A549 treated with RU486 at 1 μM for 4 hours (cell line): Measurements from ENCODE around the gene ZNF543. TPM values are rescaled to one million over a fixed set of nuclear protein-coding genes. Genes with fewer than 3 reads are reported as not detected.

Source experiments
- total RNA-seq: library from RNA; stranded (reverse); fragments of 200-300 nt; extraction: Qiagen RNA extraction; gene quantifications from 5 replicates; pipeline ENCODE4 v1.2.3, GENCODE V29; 2022; ENCODE audit warnings: low read depth

ZNF543 gene
- total RNA-seq, result 0.82 to 2.0 TPM (median 1.5 TPM) in 5 replicates

DNA sequence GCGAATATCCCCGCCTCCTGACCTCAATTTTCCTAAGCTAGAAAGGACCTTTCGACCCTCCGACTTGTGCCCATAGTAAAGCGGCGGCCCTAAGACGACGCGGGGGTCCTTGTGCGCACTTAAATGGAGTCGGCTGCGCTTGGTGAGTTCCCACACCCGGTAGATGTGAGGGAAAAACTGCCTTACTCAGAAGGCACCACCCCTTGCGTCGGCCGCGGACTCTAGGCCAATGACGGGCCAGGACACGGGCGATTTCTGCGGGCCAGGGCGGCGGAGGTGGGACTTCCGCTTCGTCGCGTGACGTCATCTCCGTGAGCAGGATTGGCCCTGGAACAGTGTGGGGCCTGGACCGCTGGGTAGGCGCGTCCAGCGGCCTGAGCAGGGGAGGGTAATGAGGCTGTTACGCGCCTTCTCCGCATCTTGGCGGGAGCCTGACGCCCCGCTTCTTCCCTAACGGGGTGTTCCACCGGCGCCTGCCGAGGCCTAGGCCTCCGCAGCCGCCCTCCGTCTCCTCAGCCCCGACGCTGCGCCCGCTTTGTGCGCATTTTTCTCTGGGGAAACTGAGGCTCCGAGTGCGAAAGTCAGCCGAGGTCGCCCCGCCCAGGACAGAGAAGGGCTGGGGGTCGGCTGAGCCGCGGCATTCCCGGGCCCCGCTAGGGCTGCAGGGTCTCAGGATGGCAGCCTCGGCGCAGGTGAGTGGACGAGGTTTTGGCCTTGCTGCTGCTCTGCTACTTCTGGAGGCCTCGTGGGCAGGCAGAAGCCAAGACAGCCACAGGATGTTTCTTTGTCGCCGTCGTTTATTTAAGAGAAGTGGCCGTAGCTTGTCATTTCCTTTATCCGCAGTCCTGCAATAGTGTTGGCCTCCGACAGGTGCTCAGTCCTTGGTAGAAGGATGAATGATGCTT is at the start of gene ZNF543:
TSS of gene ZNF543 (plus strand) at position 293 of the 905 bp plus-strand sequence. CDS start at position 675, 382 bp downstream.

DNA sequence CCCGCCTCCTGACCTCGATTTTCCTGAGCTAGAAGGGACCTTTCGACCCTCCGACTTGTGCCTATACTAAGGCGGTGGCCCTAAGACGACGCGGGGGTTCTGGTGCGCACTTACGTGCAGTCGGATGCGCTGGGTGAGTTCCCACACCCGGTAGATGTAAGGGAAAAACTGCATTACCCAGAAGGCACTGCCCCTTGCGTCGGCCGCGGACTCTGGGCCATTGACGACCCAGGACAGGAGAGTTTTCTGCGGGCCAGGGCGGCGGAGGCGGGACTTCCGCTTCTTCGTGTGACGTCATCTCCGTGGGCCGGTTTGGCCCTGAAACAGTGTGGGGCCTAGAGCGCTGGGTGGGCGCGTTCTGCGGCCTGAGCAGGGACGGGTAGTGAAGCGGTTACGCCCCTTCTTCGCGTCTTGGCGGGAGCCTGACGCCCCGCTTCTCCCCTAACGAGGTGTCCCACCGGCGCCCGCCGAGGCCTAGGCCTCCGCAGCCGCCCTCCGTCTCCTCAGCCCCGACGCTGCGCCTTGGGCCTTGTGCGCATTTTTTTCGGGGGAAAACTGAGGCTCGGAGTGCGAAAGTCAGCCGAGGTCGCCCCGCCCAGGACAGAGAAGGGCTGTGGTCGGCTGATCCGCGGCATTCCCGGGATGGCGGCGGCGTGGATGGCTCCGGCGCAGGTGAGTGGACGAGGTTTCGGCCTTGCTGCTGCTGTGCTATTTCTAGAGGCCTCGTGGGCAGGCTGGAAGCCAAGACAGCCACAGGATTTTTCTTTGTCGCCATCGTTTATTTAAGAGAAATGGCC is 39.9 kb upstream of the ZNF543 start, which contains the start of gene ZNF460:
TSS of gene ZNF460 (plus strand) at position 321 of the 797 bp plus-strand sequence. CDS start at position 643, 322 bp downstream.

DNA sequence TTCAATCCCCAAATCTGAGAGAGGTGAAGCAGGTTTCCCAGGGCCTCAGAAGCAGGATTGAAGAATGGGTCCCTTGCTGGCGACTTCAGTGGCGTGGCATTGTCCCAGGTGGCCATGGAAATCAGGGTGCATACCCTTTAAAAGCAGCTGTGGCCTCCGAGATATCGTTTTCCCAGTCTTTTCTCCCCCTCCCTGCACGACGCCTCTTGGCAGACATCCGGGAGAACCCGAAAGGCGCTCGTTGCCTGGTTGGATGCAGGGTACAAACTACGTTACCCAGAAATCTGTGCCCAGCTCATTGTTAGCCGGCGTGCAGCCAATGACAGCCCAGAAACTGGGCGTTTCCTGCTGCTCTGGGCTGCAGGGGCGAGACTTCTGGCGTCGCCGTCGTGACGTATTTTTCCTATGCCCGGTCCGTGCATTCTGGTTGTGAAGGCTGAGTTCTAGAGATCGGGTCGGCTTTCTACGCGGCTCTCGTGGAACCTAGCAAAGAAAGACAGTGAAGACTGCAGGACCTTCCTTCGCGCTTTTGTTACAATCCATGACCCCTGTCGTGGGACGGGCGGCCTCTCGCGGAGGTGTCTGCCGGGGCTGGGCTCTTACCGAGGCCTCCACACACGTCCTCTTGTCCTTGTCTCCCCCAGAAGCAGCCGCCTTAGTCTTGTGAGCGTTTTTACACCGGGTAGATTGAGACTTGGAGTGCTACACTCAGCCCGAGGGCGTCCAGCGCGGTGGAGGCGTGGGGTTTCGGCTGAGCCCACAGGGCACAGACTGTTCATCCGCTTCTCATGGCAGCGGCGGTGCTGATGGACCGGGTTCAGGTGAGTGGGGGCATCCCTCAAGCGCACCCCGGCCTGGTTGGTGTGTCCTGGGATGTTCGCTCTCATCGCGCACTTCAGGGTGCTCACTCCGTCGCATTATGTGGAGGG is 30.9 kb downstream of the ZNF543 start, which contains the start of gene ZNF304:
TSS of gene ZNF304 (plus strand) at position 395 of the 929 bp plus-strand sequence. CDS start at position 789, 394 bp downstream.

DNA sequence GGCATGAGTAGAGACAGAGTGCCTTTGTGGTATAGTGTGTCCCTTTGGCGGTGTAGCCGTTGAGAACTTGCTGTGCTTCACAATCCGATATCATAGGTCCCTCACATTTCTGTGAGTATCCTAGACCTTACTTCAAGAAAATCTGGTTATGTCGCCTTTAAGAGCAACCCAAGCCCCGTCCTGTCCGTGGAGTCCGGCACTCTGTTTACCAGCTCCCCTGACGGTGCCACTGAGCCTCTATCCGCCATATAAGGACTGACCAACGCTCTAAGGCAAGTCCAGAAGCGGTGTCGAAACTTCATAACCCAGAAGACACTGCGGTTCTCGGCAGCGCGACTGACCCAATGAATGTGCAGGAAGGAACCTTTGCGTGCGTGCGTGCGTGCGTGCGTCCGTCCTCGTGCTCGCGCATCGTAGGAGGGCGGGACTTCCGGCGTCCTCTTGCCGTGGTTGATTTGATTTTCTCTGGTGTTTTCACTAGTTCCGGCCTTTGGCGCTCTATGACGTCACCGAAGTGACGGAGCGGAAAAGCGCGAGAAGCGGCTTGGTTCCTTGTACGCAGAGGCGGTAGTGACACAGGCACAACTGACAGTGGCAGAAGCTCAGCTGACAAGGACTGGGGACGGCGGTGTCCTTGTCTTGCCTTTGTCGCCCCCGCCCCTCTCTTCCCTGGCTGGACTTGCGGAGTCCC is 42.9 kb downstream of the ZNF543 start, which contains the start of the genes TRAPPC2B and ZNF547:
TSS of gene TRAPPC2B (plus strand) at position 555 of the 691 bp plus-strand sequence. CDS start 1,283 bp downstream, outside the sequence.
TSS of gene ZNF547 (plus strand) at position 555 of the 691 bp plus-strand sequence. CDS start 5,005 bp downstream, outside the sequence.

Other genes starting within 250 kb of the ZNF543 start
- not detected in 5 replicates for gene USP29, start 200.5 kb upstream of the ZNF543 start, total RNA-seq
- not detected in 5 replicates for gene ZIM3, start 175.3 kb upstream of the ZNF543 start, total RNA-seq
- not detected in 5 replicates for gene DUXA, start 153.0 kb upstream of the ZNF543 start, total RNA-seq
- gene ZNF264, start 129.0 kb upstream of the ZNF543 start, total RNA-seq, result 6.3 to 8.8 TPM (median 7.4 TPM) in 5 replicates
- gene AURKC, start 89.4 kb upstream of the ZNF543 start, total RNA-seq, result 0.27 to 0.61 TPM (median 0.32 TPM) in 4 of 5 replicates, not detected in the other
- gene ZNF805, start 79.8 kb upstream of the ZNF543 start, total RNA-seq, result 1.2 to 2.5 TPM (median 1.8 TPM) in 5 replicates
- gene ZNF460, start 40.0 kb upstream of the ZNF543 start, total RNA-seq, result 0.77 to 1.2 TPM (median 1.0 TPM) in 5 replicates
- 1.7 to 2.1 TPM (median 2.1 TPM) in 5 replicates for gene ZNF304, start 30.8 kb downstream of the ZNF543 start, total RNA-seq
- gene TRAPPC2B, start 43.1 kb downstream of the ZNF543 start, total RNA-seq, result 14.3 to 17.8 TPM (median 15.6 TPM) in 5 replicates
- gene ZNF547, start 43.1 kb downstream of the ZNF543 start, total RNA-seq, result 1.4 to 2.0 TPM (median 1.6 TPM) in 5 replicates
- 2.9 to 4.0 TPM (median 3.5 TPM) in 5 replicates for gene ZNF548, start 69.4 kb downstream of the ZNF543 start, total RNA-seq
- 2.9 to 6.8 TPM (median 4.8 TPM) in 5 replicates for gene ZNF17, start 90.7 kb downstream of the ZNF543 start, total RNA-seq
- 13.7 to 16.8 TPM (median 15.4 TPM) in 5 replicates for gene ZNF749, start 114.9 kb downstream of the ZNF543 start, total RNA-seq
- gene VN1R1, start 136.7 kb downstream of the ZNF543 start, total RNA-seq, result 0.06 to 0.13 TPM in 2 of 5 replicates, not detected in the others
- gene ZNF772, start 157.1 kb downstream of the ZNF543 start, total RNA-seq, result 0.83 to 1.5 TPM (median 1.2 TPM) in 5 replicates
- gene ZNF419, start 167.3 kb downstream of the ZNF543 start, total RNA-seq, result 4.6 to 7.6 TPM (median 6.7 TPM) in 5 replicates
- 4.6 to 7.1 TPM (median 4.8 TPM) in 5 replicates for gene ZNF773, start 179.5 kb downstream of the ZNF543 start, total RNA-seq
- 1.3 to 2.0 TPM (median 1.6 TPM) in 5 replicates for gene ZNF549, start 206.9 kb downstream of the ZNF543 start, total RNA-seq
- gene ZNF550, start 239.4 kb downstream of the ZNF543 start, total RNA-seq, result 2.1 to 4.4 TPM (median 4.2 TPM) in 5 replicates